IMR-90 (cell line): ENCODE results near the gene BTF3L4. TPM values are rescaled to one million over a fixed set of nuclear protein-coding genes. Genes with fewer than 3 reads are reported as not detected.

ENCODE experiments used
- ATAC-seq: fragments of 200-7000 bp; cut with Tn5 transposase; 2 replicates; pipeline ENCODE4 v1.9.1; 2020; ENCODE audit warnings: low read depth, mild to moderate bottlenecking, moderate library complexity
- BruUV-seq: library from RNA; stranded (reverse); fragments of 400-500 nt; replicated peaks from 2 replicates; lab custom pipeline; 2021; lab: Mats Ljungman, UMichigan
- CTCF ChIA-PET: fragments of 300-600 bp; formaldehyde crosslinking; extraction: SDS; loops from one replicate; lab custom pipeline; 2021; ENCODE audit warnings: antibody characterized with exemption; lab: Yijun Ruan, JAX
- POLR2A ChIA-PET: fragments of 300-600 bp; sonication (Branson Sonifier 250); formaldehyde crosslinking; loops from one replicate; lab custom pipeline; 2022; ENCODE audit warnings: antibody characterized with exemption; ENCODE audit not compliant: unreplicated experiment; lab: Charles Lee
- DNase-seq: peaks from one replicate; pipeline ENCODE4 v3.0.0; 2013
- H2AFZ ChIP-seq: replicated peaks from 2 replicates; pipeline ENCODE3; 2013; ENCODE audit warnings: low read length, mild to moderate bottlenecking; ENCODE audit not compliant: poor library complexity
- H2AK5ac ChIP-seq: 2 replicates; pipeline ENCODE4 v1.6.1; 2013; ENCODE audit warnings: low read depth, low read length, inconsistent platforms
- H2AK9ac ChIP-seq: replicated peaks from 2 replicates; pipeline ENCODE3; 2013; ENCODE audit warnings: mild to moderate bottlenecking, low read depth, low read length, moderate library complexity; ENCODE audit not compliant: poor library complexity
- H2BK120ac ChIP-seq: 2 replicates; pipeline ENCODE4 v1.6.1; 2013; ENCODE audit warnings: low read depth, low read length, inconsistent platforms
- H2BK15ac ChIP-seq: 3 replicates; pipeline ENCODE4 v1.6.1; 2013; ENCODE audit warnings: low read depth, low read length, inconsistent platforms
- H2BK20ac ChIP-seq: 2 replicates; pipeline ENCODE4 v1.6.1; 2013; ENCODE audit warnings: low read depth, mild to moderate bottlenecking, inconsistent platforms, low read length, moderate library complexity
- H2BK5ac ChIP-seq: 2 replicates; pipeline ENCODE4 v1.6.1; 2013; ENCODE audit warnings: mild to moderate bottlenecking, low read depth, low read length, inconsistent platforms; ENCODE audit not compliant: poor library complexity, severe bottlenecking
- H3K14ac ChIP-seq: replicated peaks from 2 replicates; pipeline ENCODE4 v1.6.1; 2013; ENCODE audit warnings: low read depth, low read length, inconsistent platforms
- H3K18ac ChIP-seq: 2 replicates; pipeline ENCODE4 v1.6.1; 2013; ENCODE audit warnings: low read depth, low read length, control low read depth
- H3K23ac ChIP-seq: 2 replicates; pipeline ENCODE4 v1.6.1; 2013; ENCODE audit warnings: low read depth, low read length, inconsistent platforms
- H3K27ac ChIP-seq: 2 replicates; pipeline ENCODE4 v1.5.1; 2013; ENCODE audit warnings: mild to moderate bottlenecking, control low read depth, low read length; ENCODE audit not compliant: insufficient read depth
- H3K27me3 ChIP-seq: 2 replicates; pipeline ENCODE4 v1.6.1; 2013; ENCODE audit warnings: low read length; ENCODE audit not compliant: control insufficient read depth, insufficient read depth
- H3K36me3 ChIP-seq: 2 replicates; pipeline ENCODE4 v1.6.1; 2013; ENCODE audit warnings: low read length, mixed read lengths; ENCODE audit not compliant: control insufficient read depth, insufficient read depth
- H3K4ac ChIP-seq: 2 replicates; pipeline ENCODE4 v1.6.1; 2013; ENCODE audit warnings: low read depth, low read length, inconsistent platforms
- H3K4me1 ChIP-seq: 2 replicates; pipeline ENCODE4 v1.6.1; 2013; ENCODE audit warnings: low read length, mixed read lengths; ENCODE audit not compliant: control insufficient read depth, insufficient read depth
- H3K4me2 ChIP-seq: 2 replicates; pipeline ENCODE4 v1.6.1; 2013; ENCODE audit warnings: low read depth, mild to moderate bottlenecking, control low read depth, low read length, moderate library complexity
- H3K4me3 ChIP-seq: 2 replicates; pipeline ENCODE4 v1.5.1; 2013; ENCODE audit warnings: low read depth, mild to moderate bottlenecking, control low read depth, low read length, moderate library complexity; ENCODE audit not compliant: insufficient read depth
- H3K56ac ChIP-seq: 2 replicates; pipeline ENCODE4 v1.6.1; 2013; ENCODE audit warnings: low read length, inconsistent platforms; ENCODE audit not compliant: insufficient read depth; ENCODE audit errors: extremely low read depth
- H3K79me1 ChIP-seq, 2 experiments: 2 replicates each; pipeline ENCODE4 v1.6.1; 2013; ENCODE audit warnings: low read length in 2 of 2, inconsistent platforms in 1 of 2, low read depth in 1 of 2
- H3K9ac ChIP-seq: 2 replicates; pipeline ENCODE4 v1.6.1; 2013; ENCODE audit warnings: low read depth, low read length, control low read depth
- H3K9me1 ChIP-seq: 2 replicates; pipeline ENCODE4 v1.6.1; 2013; ENCODE audit warnings: low read length, inconsistent platforms; ENCODE audit not compliant: insufficient read depth
- H3K9me3 ChIP-seq: 2 replicates; pipeline ENCODE4 v1.6.1; 2013; ENCODE audit warnings: low read length; ENCODE audit not compliant: control insufficient read depth, insufficient read depth
- H4K20me1 ChIP-seq: 2 replicates; pipeline ENCODE4 v1.6.1; 2013; ENCODE audit warnings: low read length, inconsistent platforms; ENCODE audit not compliant: insufficient read depth
- H4K5ac ChIP-seq: 2 replicates; pipeline ENCODE4 v1.6.1; 2013; ENCODE audit warnings: mild to moderate bottlenecking, low read depth, low read length, control low read depth
- H4K8ac ChIP-seq, 2 experiments: 2 replicates each; pipeline ENCODE4 v1.6.1; 2013; ENCODE audit warnings: low read depth in 2 of 2, low read length in 2 of 2, control low read depth in 1 of 2, inconsistent platforms in 1 of 2
- H4K91ac ChIP-seq: 2 replicates; pipeline ENCODE4 v1.6.1; 2013; ENCODE audit warnings: low read depth, low read length, inconsistent platforms; ENCODE audit not compliant: insufficient read depth
- BHLHE40 ChIP-seq: fragments of 150-350 bp; IDR thresholded peaks from 2 replicates; pipeline ENCODE4 v1.6.1; 2016; ENCODE audit warnings: mild to moderate bottlenecking, low read depth, low read length
- CEBPB ChIP-seq: IDR thresholded peaks from 2 replicates; pipeline ENCODE4 v1.6.1; 2012; ENCODE audit warnings: low read depth, low read length, improper control_type of control experiment
- CHD1 ChIP-seq: IDR thresholded peaks from 2 replicates; pipeline ENCODE4 v1.6.1; 2012; ENCODE audit warnings: low read depth, low read length, improper control_type of control experiment
- ELK1 ChIP-seq: fragments of 150-350 bp; IDR thresholded peaks from 2 replicates; pipeline ENCODE4 v1.6.1; 2016; ENCODE audit warnings: low read depth, mild to moderate bottlenecking, low read length, moderate library complexity, borderline replicate concordance
- FOS ChIP-seq: fragments of 150-350 bp; IDR thresholded peaks from 2 replicates; pipeline ENCODE4 v1.6.1; 2016; ENCODE audit warnings: low read depth, low read length
- MAFK ChIP-seq: IDR thresholded peaks from 2 replicates; pipeline ENCODE4 v1.6.1; 2012; ENCODE audit warnings: low read depth, low read length, improper control_type of control experiment
- MAZ ChIP-seq: IDR thresholded peaks from 2 replicates; pipeline ENCODE4 v1.6.1; 2012; ENCODE audit warnings: low read depth, mild to moderate bottlenecking, low read length, improper control_type of control experiment, moderate library complexity, borderline replicate concordance
- MXI1 ChIP-seq: IDR thresholded peaks from 2 replicates; pipeline ENCODE4 v1.6.1; 2012; ENCODE audit warnings: low read depth, mild to moderate bottlenecking, low read length, moderate library complexity, borderline replicate concordance
- NFE2L2 ChIP-seq: fragments of 150-350 bp; IDR thresholded peaks from 2 replicates; pipeline ENCODE4 v1.6.1; 2016; ENCODE audit warnings: low read depth, mild to moderate bottlenecking, low read length
- POLR2A ChIP-seq: IDR thresholded peaks from 2 replicates; pipeline ENCODE4 v1.6.1; 2012; ENCODE audit warnings: mild to moderate bottlenecking, low read depth, low read length
- RAD21 ChIP-seq: IDR thresholded peaks from 2 replicates; pipeline ENCODE4 v1.6.1; 2012; ENCODE audit warnings: low read length, improper control_type of control experiment
- RCOR1 ChIP-seq: IDR thresholded peaks from 2 replicates; pipeline ENCODE4 v1.6.1; 2012; ENCODE audit warnings: mild to moderate bottlenecking, low read length, improper control_type of control experiment; ENCODE audit not compliant: insufficient replicate concordance
- RFX5 ChIP-seq: IDR thresholded peaks from 2 replicates; pipeline ENCODE4 v1.8.0; 2012; ENCODE audit warnings: low read depth, mild to moderate bottlenecking, low read length, moderate library complexity
- SMC3 ChIP-seq: fragments of 150-350 bp; IDR thresholded peaks from 2 replicates; pipeline ENCODE4 v1.6.1; 2016; ENCODE audit warnings: low read depth, mild to moderate bottlenecking, antibody characterized with exemption, low read length, moderate library complexity
- WGBS, 2 experiments: methylation state at CpG; one replicate each; pipeline versions ENCODE4 v1.1.5 to v1.1.7; 2013; ENCODE audit warnings: missing lambda C conversion rate in 2 of 2; ENCODE audit not compliant: insufficient read length in 1 of 2; ENCODE audit errors: extremely low coverage in 2 of 2; 5-methylcytosine and 5-hydroxymethylcytosine counted together
- dilution Hi-C: fragments of 300-500 bp; cut with HindIII; formaldehyde crosslinking; loops from one replicate; pipeline ENCODE4 v1.14.3; 2018; ENCODE audit warnings: low sequenced_read_pairs; ENCODE audit not compliant: unreplicated experiment
- in situ Hi-C: fragments of 300-500 bp; cut with MboI; formaldehyde crosslinking; loops from 3 replicates; pipeline ENCODE4 v1.14.3; 2019; ENCODE audit warnings: low sequenced_read_pairs, inconsistent platforms, mixed read lengths
- intact Hi-C: fragments of 100-400 bp; cut with micrococcal nuclease; formaldehyde crosslinking; loops from 2 replicates; pipeline ENCODE4 v1.10.0; 2022
- polyA plus RNA-seq, 3 experiments: library from polyadenylated mRNA; depleted of rRNA; stranded (reverse); fragments of >200 nt; gene quantifications; 2 replicates each; pipeline ENCODE4 v1.2.3, GENCODE V29; 2012; ENCODE audit warnings: low replicate concordance in 1 of 3
- total RNA-seq: library from RNA; depleted of rRNA; stranded (reverse); fragments of >200 nt; gene quantifications from 2 replicates; pipeline ENCODE4 v1.2.3, GENCODE V29; 2012
- TF ChIP-seq, protein P1 (sequence below): conservative IDR thresholded peaks from 2 replicates; pipeline ENCODE4 v1.5.1; 2012; ENCODE audit warnings: mild to moderate bottlenecking, low read depth, low read length, improper control_type of control experiment
- TF ChIP-seq, protein P2 (sequence below): fragments of 150-350 bp; IDR thresholded peaks from 2 replicates; pipeline ENCODE4 v1.6.1; 2017; ENCODE audit warnings: mild to moderate bottlenecking, antibody characterized with exemption, low read length, low read depth

The BTF3L4 gene
- total and polyA plus RNA-seq, 2 of the 4 experiments (the other 2 are of a cell fraction), result 34.5 to 41.2 TPM

GRCh38 chr1:52022133-52022532 is 34.0 kb upstream of the BTF3L4 start:
- Histone ChIP-seq H2BK120ac (no peak overlapping the region), H2AK9ac (peak overlapping the region; percentile 19), H3K36me3 (peaks cover 32% of the 10 kb centered on the region), H4K8ac (no peak overlapping the region), H3K4me2 (no peak overlapping the region), H3K56ac (no peak overlapping the region), H3K9ac (no peak overlapping the region), H3K27ac (no peak overlapping the region), H3K79me1 (peaks cover 0 to 4% of the 10 kb centered on the region in 2 experiments; a peak in 1 of 4 replicates), H3K18ac (no peak overlapping the region), H3K27me3 (no peaks in the 10 kb centered on the region), H3K9me3 (no peaks in the 10 kb centered on the region), H2AK5ac (no peak overlapping the region), H3K4me1 (no peaks in the 10 kb centered on the region), H2BK15ac (no peak overlapping the region), H2AFZ (no peak overlapping the region), H2BK20ac (no peak overlapping the region), H4K91ac (no peak overlapping the region), H3K9me1 (peaks cover 5% of the 10 kb centered on the region; the same call in 1 of the 2 replicates), H3K14ac (no peak overlapping the region), H3K23ac (no peak overlapping the region), H4K5ac (no peak overlapping the region), H4K20me1 (no peaks in the 10 kb centered on the region), H3K4me3 (no peak overlapping the region), H2BK5ac (no peak overlapping the region), H3K4ac (no peak overlapping the region)
- dilution Hi-C loops (no loop called here), intact Hi-C loops (no loop called here), in situ Hi-C loops (no loop called here)
- ATAC-seq (no peak), DNase-seq (no peak)
- ChIA-PET CTCF (interaction anchor here (0.7 kb wide), 1 partner anchor 174 kb away, joined by 3 read pairs; no protein-coding TSS in a partner anchor), POLR2A (no interaction called here)
- TF ChIP-seq FOS (no peak), RAD21 (no peak), POLR2A (no peak), ELK1 (no peak), SMC3 (no peak), MAFK (no peak), NFE2L2 (no peak), CHD1 (no peak), CEBPB (no peak), BHLHE40 (no peak), MXI1 (no peak), RFX5 (no peak), RCOR1 (no peak), MAZ (no peak)
- TF ChIP-seq, protein P1, sequence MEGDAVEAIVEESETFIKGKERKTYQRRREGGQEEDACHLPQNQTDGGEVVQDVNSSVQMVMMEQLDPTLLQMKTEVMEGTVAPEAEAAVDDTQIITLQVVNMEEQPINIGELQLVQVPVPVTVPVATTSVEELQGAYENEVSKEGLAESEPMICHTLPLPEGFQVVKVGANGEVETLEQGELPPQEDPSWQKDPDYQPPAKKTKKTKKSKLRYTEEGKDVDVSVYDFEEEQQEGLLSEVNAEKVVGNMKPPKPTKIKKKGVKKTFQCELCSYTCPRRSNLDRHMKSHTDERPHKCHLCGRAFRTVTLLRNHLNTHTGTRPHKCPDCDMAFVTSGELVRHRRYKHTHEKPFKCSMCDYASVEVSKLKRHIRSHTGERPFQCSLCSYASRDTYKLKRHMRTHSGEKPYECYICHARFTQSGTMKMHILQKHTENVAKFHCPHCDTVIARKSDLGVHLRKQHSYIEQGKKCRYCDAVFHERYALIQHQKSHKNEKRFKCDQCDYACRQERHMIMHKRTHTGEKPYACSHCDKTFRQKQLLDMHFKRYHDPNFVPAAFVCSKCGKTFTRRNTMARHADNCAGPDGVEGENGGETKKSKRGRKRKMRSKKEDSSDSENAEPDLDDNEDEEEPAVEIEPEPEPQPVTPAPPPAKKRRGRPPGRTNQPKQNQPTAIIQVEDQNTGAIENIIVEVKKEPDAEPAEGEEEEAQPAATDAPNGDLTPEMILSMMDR, result no peak
- TF ChIP-seq, protein P2, sequence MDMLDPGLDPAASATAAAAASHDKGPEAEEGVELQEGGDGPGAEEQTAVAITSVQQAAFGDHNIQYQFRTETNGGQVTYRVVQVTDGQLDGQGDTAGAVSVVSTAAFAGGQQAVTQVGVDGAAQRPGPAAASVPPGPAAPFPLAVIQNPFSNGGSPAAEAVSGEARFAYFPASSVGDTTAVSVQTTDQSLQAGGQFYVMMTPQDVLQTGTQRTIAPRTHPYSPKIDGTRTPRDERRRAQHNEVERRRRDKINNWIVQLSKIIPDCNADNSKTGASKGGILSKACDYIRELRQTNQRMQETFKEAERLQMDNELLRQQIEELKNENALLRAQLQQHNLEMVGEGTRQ, result no peak
- WGBS, 2 experiments, result no CpG with 5 or more reads among the region's 2 CpGs
- BruUV-seq, result no TSS peak
